H1 (cell line): ENCODE measurements around the gene PER2. TPM values are rescaled to one million over a fixed set of nuclear protein-coding genes. Genes with fewer than 3 reads are reported as not detected.
A peak's percentile ranks its signal among the peaks of the same experiment; 100 is the strongest.

ENCODE experiments used
- CTCF ChIA-PET: fragments of 300-600 bp; sonication (Branson Sonifier 250); formaldehyde crosslinking; loops from one replicate; lab custom pipeline; 2021; ENCODE audit not compliant: partially characterized antibody; lab: Charles Lee
- POLR2A ChIA-PET: fragments of 300-600 bp; sonication (Branson Sonifier 250); formaldehyde crosslinking; loops from one replicate; lab custom pipeline; 2021; ENCODE audit warnings: inconsistent platforms; ENCODE audit not compliant: partially characterized antibody; lab: Charles Lee
- DNase-seq, 2 experiments: peaks; one replicate each; pipeline versions ENCODE4 v3.0.0 to v3.0.0-alpha.2; 2010 to 2022; ENCODE audit warnings: low spot score in 2 of 2, low read depth in 1 of 2, mixed read lengths in 1 of 2
- FAIRE-seq: peaks from 2 replicates; lab custom pipeline; 2011; peaks lifted over from hg19 to GRCh38; lab: Jason Lieb, UNC
- H2AFZ ChIP-seq: 2 replicates; pipeline ENCODE4 v1.8.1; 2012; ENCODE audit warnings: low read length, inconsistent platforms
- H2AK5ac ChIP-seq: 2 replicates; pipeline ENCODE4 v1.6.1; 2013; ENCODE audit warnings: low read depth, low read length
- H2BK120ac ChIP-seq: replicated peaks from 2 replicates; pipeline ENCODE3; 2013; ENCODE audit warnings: low read depth, low read length, inconsistent platforms
- H2BK12ac ChIP-seq: 2 replicates; pipeline ENCODE4 v1.6.1; 2013; ENCODE audit warnings: low read depth, low read length
- H2BK15ac ChIP-seq: 2 replicates; pipeline ENCODE4 v1.6.1; 2013; ENCODE audit warnings: low read length
- H2BK20ac ChIP-seq: 2 replicates; pipeline ENCODE4 v1.6.1; 2013; ENCODE audit warnings: low read length
- H2BK5ac ChIP-seq: 2 replicates; pipeline ENCODE4 v1.6.1; 2013; ENCODE audit warnings: low read depth, low read length
- H3K14ac ChIP-seq: 2 replicates; pipeline ENCODE4 v1.6.1; 2013; ENCODE audit warnings: inconsistent platforms; ENCODE audit not compliant: insufficient read length
- H3K18ac ChIP-seq: 2 replicates; pipeline ENCODE4 v1.6.1; 2013; ENCODE audit warnings: low read length; ENCODE audit errors: extremely low read depth
- H3K23ac ChIP-seq: 2 replicates; pipeline ENCODE4 v1.6.1; 2013; ENCODE audit warnings: inconsistent platforms; ENCODE audit not compliant: insufficient read length
- H3K23me2 ChIP-seq: 2 replicates; pipeline ENCODE4 v1.6.1; 2013; ENCODE audit warnings: low read depth, low read length
- H3K27ac ChIP-seq: 2 replicates; pipeline ENCODE4 v1.6.1; 2011; ENCODE audit warnings: low read depth, low read length, inconsistent platforms
- H3K27me3 ChIP-seq, 4 experiments: replicated peaks in 1 of 4; 1 replicate in 1 of 4; 2 replicates in 3 of 4; pipeline versions ENCODE4 v1.6.1 to v1.8.1; 2011 to 2013; ENCODE audit warnings: low read length in 3 of 4, mild to moderate bottlenecking in 3 of 4, inconsistent platforms in 2 of 4, mixed read lengths in 2 of 4, moderate library complexity in 1 of 4; ENCODE audit not compliant: control insufficient read depth in 3 of 4, insufficient read depth in 3 of 4; ENCODE audit errors: extremely low read depth in 1 of 4
- H3K36me3 ChIP-seq, 4 experiments: 2 replicates each; pipeline versions ENCODE4 v1.6.1 to v1.8.1; 2011 to 2013; ENCODE audit warnings: mild to moderate bottlenecking in 4 of 4, low read length in 3 of 4, moderate library complexity in 2 of 4, control low read depth in 1 of 4, inconsistent platforms in 1 of 4; ENCODE audit not compliant: insufficient read depth in 4 of 4, control insufficient read depth in 2 of 4
- H3K4ac ChIP-seq: replicated peaks from 2 replicates; pipeline ENCODE3; 2013; ENCODE audit warnings: low read length, low read depth, mixed read lengths, inconsistent platforms; ENCODE audit not compliant: insufficient read length
- H3K4me1 ChIP-seq, 4 experiments: replicated peaks in 1 of 4; 1 replicate in 1 of 4; 2 replicates in 3 of 4; pipeline versions ENCODE4 v1.6.1 to v1.8.1; 2011 to 2013; ENCODE audit warnings: low read length in 3 of 4, inconsistent platforms in 2 of 4, mixed read lengths in 1 of 4; ENCODE audit not compliant: insufficient read depth in 4 of 4, control insufficient read depth in 3 of 4
- H3K4me2 ChIP-seq, 2 experiments: 2 replicates each; pipeline versions ENCODE4 v1.6.1 to v1.8.1; 2011 to 2013; ENCODE audit warnings: low read depth in 2 of 2, low read length in 2 of 2, control low read depth in 1 of 2, inconsistent platforms in 1 of 2, mild to moderate bottlenecking in 1 of 2; ENCODE audit not compliant: insufficient read depth in 1 of 2
- H3K4me3 ChIP-seq, 4 experiments: fragments of 200-600, 300-600 bp in 1 of 4; sonication (generic), shearing (Covaris generic), sonication (Bioruptor Twin) in 1 of 4; 2 replicates each; pipeline versions ENCODE4 v1.5.1 to v1.8.1; 2011 to 2016; ENCODE audit warnings: low read length in 4 of 4, low read depth in 3 of 4, control low read depth in 2 of 4, inconsistent platforms in 2 of 4, mild to moderate bottlenecking in 2 of 4, mixed read lengths in 1 of 4, moderate library complexity in 1 of 4; ENCODE audit not compliant: insufficient read depth in 2 of 4; ENCODE audit errors: extremely low read depth in 1 of 4
- H3K56ac ChIP-seq: replicated peaks from 2 replicates; pipeline ENCODE3; 2013; ENCODE audit warnings: low read depth, mild to moderate bottlenecking, mixed read lengths, low read length, inconsistent platforms; ENCODE audit not compliant: insufficient read length
- H3K79me1 ChIP-seq: 2 replicates; pipeline ENCODE4 v1.6.1; 2013; ENCODE audit warnings: low read depth, low read length, control low read depth
- H3K79me2 ChIP-seq, 2 experiments: 2 replicates each; pipeline versions ENCODE4 v1.6.1 to v1.8.1; 2012 to 2013; ENCODE audit warnings: low read length in 2 of 2, mild to moderate bottlenecking in 2 of 2, inconsistent platforms in 1 of 2; ENCODE audit not compliant: insufficient read depth in 2 of 2, control insufficient read depth in 1 of 2
- H3K9ac ChIP-seq, 4 experiments: replicated peaks in 1 of 4; 1 replicate in 1 of 4; 2 replicates in 3 of 4; pipeline versions ENCODE4 v1.6.1 to v1.8.1; 2011 to 2013; ENCODE audit warnings: low read depth in 3 of 4, low read length in 3 of 4, control low read depth in 2 of 4, mild to moderate bottlenecking in 2 of 4, moderate library complexity in 2 of 4, inconsistent platforms in 1 of 4; ENCODE audit errors: extremely low read depth in 1 of 4
- H3K9me3 ChIP-seq, 2 experiments: 2 replicates each; pipeline versions ENCODE4 v1.6.1 to v1.8.1; 2012 to 2013; ENCODE audit warnings: mild to moderate bottlenecking in 2 of 2, moderate library complexity in 2 of 2, control low read depth in 1 of 2, inconsistent platforms in 1 of 2, low read depth in 1 of 2, low read length in 1 of 2, mixed read lengths in 1 of 2; ENCODE audit not compliant: insufficient read depth in 2 of 2
- H4K20me1 ChIP-seq, 2 experiments: replicated peaks in 1 of 2; 2 replicates each; pipeline versions ENCODE3 to v1.8.1; 2011 to 2013; ENCODE audit warnings: inconsistent platforms in 2 of 2, low read length in 2 of 2, mild to moderate bottlenecking in 1 of 2; ENCODE audit not compliant: insufficient read depth in 2 of 2, control insufficient read depth in 1 of 2
- H4K5ac ChIP-seq: 2 replicates; pipeline ENCODE4 v1.6.1; 2013; ENCODE audit warnings: low read length, low read depth, mixed read lengths, inconsistent platforms; ENCODE audit not compliant: insufficient read length
- H4K8ac ChIP-seq: 2 replicates; pipeline ENCODE4 v1.8.0; 2013; ENCODE audit warnings: mild to moderate bottlenecking, moderate library complexity, low read length, inconsistent platforms; ENCODE audit not compliant: insufficient read depth; ENCODE audit errors: extremely low read depth
- H4K91ac ChIP-seq: replicated peaks from 2 replicates; pipeline ENCODE3; 2013; ENCODE audit warnings: low read length, mixed read lengths, inconsistent platforms; ENCODE audit not compliant: insufficient read length
- BRCA1 ChIP-seq: IDR thresholded peaks from 2 replicates; pipeline ENCODE4 v1.6.1; 2012; ENCODE audit warnings: low read depth, low read length, improper control_type of control experiment
- FOSL1 ChIP-seq: IDR thresholded peaks from 2 replicates; pipeline ENCODE4 v1.6.1; 2011; ENCODE audit warnings: mild to moderate bottlenecking, low read depth, low read length, moderate library complexity; ENCODE audit not compliant: insufficient read depth
- KDM1A ChIP-seq: fragments of 200-600, 300-600 bp; sonication (generic); IDR thresholded peaks from 2 replicates; pipeline ENCODE4 v1.7.1; 2016; ENCODE audit warnings: mild to moderate bottlenecking, low read length, borderline replicate concordance
- NANOG ChIP-seq: IDR thresholded peaks from 2 replicates; pipeline ENCODE4 v1.6.1; 2011; ENCODE audit warnings: low read length, low read depth, mild to moderate bottlenecking, inconsistent platforms; ENCODE audit not compliant: insufficient read depth, poor library complexity, severe bottlenecking
- RXRA ChIP-seq: IDR thresholded peaks from 2 replicates; pipeline ENCODE4 v1.6.1; 2011; ENCODE audit warnings: low read depth, mild to moderate bottlenecking, low read length, moderate library complexity; ENCODE audit not compliant: insufficient read depth
- whole genome bisulfite sequencing, 2 experiments: shearing (Covaris generic) in 1 of 2; methylation state at CpG; one replicate each; pipeline versions ENCODE4 v1.1.6 to v1.1.7; 2013 to 2015; ENCODE audit warnings: low lambda C conversion rate in 2 of 2, mixed read lengths in 2 of 2, inconsistent platforms in 1 of 2, low coverage in 1 of 2, missing lambda C conversion rate in 1 of 2; ENCODE audit not compliant: insufficient replicate concordance in 2 of 2, insufficient coverage in 1 of 2, insufficient read length in 1 of 2; ENCODE audit errors: extremely low coverage in 1 of 2, missing lambda C conversion rate in 1 of 2; 5-methylcytosine and 5-hydroxymethylcytosine counted together
- polyA plus RNA-seq, 7 experiments: library from polyadenylated mRNA; depleted of rRNA in 3 of 7; stranded (reverse) in 5 of 7; unstranded in 2 of 7; fragments of >200 nt in 5 of 7; fragments of 200-250 nt in 2 of 7; gene quantifications; 1 replicate in 5 of 7; 2 replicates in 1 of 7; 4 replicates in 1 of 7; pipeline versions ENCODE4 v1.2.1 to v1.2.3, GENCODE V29; 2011 to 2013; ENCODE audit warnings: missing spikeins in 2 of 7, mixed read lengths in 2 of 7
- total RNA-seq: library from RNA; stranded (reverse); fragmentation: NEBNext Ultra II Directional; extraction: Animal tissue kit (Norgen Biotek cat#: 25700); gene quantifications from 2 replicates; pipeline ENCODE4 v1.2.1, GENCODE V29; 2021

PER2 gene
- total and polyA plus RNA-seq, 2 of the 8 experiments (the other 6 are each of a cell fraction or from before 2014, with no cell fraction given) = 0.91 to 5.5 TPM

DNA sequence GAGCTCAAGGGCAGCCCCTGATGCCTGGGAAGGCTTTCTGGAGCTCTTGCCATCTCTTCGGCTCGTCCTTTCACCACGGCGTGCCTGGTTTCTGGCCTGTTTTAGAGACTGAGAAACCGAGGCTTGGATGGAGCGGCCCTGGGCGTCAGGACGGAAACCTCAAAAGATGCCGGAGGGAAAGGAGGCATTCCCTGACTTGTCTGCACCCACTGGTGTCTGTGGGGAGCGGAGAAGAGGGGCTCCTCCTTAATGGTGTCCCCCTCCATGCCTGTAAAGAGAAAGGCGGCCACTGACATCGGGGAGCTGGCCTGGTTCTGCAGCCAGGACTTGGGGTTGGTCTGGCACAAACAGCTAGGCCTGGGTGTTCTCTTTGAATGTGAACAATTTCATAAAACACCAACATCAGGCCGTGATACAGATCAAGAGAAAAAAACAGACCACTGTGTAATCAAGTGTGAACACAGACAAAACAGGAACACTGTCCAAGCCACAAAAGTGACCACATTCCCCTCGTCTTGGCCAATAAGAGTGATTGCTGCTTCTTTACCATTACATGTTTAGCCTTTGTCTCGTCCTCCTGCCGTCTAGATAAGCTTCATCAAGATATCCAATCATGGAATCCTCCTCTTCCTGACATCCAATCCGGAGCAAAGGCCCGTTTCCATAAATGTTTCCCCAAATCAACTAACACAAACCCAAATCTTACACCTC is 84.3 kb downstream of the PER2 start:
- TF ChIP-seq BRCA1 (no peak), FOSL1 (no peak), KDM1A (no peak), NANOG (no peak), RXRA (no peak)
- TF ChIP-seq, all 59 proteins: peak for 0
- Histone ChIP-seq H3K4me2 (peak overlapping the region; percentile 79 to 97), H3K79me1 (peaks cover 4% of the 10 kb centered on the region; the same call in 1 of the 2 replicates), H2AFZ (peak overlapping the region; percentile 95), H2BK12ac (no peak overlapping the region), H3K36me3 (no peaks in the 10 kb centered on the region), H3K23me2 (peaks cover 8% of the 10 kb centered on the region; the same call in 1 of the 2 replicates), H4K91ac (peak overlapping the region; percentile 22), H3K23ac (no peak overlapping the region), H3K9me3 (no peaks in the 10 kb centered on the region), H3K4me1 (peaks cover 2 to 7% (median 4%) of the 10 kb centered on the region in 4 experiments; a peak in 5 of 7 replicates), H2BK20ac (no peak overlapping the region), H2BK120ac (no peak overlapping the region), H3K79me2 (peaks cover 16 to 40% of the 10 kb centered on the region in 2 experiments), H3K27me3 (peaks cover 0 to 8% (median 2%) of the 10 kb centered on the region in 4 experiments; a peak in 2 of 7 replicates), H2BK15ac (peak overlapping the region; percentile 81; the same call in 1 of the 2 replicates), H3K56ac (peak overlapping the region; percentile 5), H3K27ac (peak overlapping the region; percentile 59; the same call in 1 of the 2 replicates), H2BK5ac (no peak overlapping the region; the same call in 1 of the 2 replicates), H2AK5ac (no peak overlapping the region), H3K9ac (peak overlapping the region in 3 of 4 experiments; percentile 31 to 78 (median 45); a peak in 4 of 7 replicates), H4K8ac (peak overlapping the region; percentile 7; the same call in 1 of the 2 replicates), H4K5ac (peak overlapping the region; percentile 78), H4K20me1 (peaks cover 6 to 9% of the 10 kb centered on the region in 2 experiments), H3K18ac (peak overlapping the region; percentile 87), H3K4me3 (peak overlapping the region; percentile 20 to 94 (median 43); a peak in 6 of 8 replicates), H3K4ac (no peak overlapping the region), H3K14ac (no peak overlapping the region)
- no peak for FAIRE-seq
- ChIA-PET POLR2A (interaction anchor here (1.0 to 1.3 kb wide), 4 partner anchors 16 to 84 kb away, joined by 3 to 5 read pairs (median 4); partner anchors contain the start of gene PER2), CTCF (interaction anchor here (1.3 to 1.4 kb wide), 2 partner anchors 11 to 74 kb away, joined by 3 to 4 read pairs; no protein-coding TSS in a partner anchor)
- 77% methylated on average over 18 of the region's 18 CpGs; no CpG with 5 or more reads in 1 of the 2 experiments for WGBS, 2 experiments
- no peak for DNase-seq
